HG03571 (cell line): Measurements from ENCODE around the gene H2BW1.
"Not testable (repeated sequence)": the region's sequence is repeated elsewhere in the genome, so short reads cannot be mapped to it uniquely, and the experiment has no call there.

Experiments used
- ATAC-seq: cut with Tn5 transposase; IDR thresholded peaks from one replicate; pipeline ENCODE4 v1.9.1; 2021; ENCODE audit not compliant: unreplicated experiment

The H2BW1 gene, protein sequence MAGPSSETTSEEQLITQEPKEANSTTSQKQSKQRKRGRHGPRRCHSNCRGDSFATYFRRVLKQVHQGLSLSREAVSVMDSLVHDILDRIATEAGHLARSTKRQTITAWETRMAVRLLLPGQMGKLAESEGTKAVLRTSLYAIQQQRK

DNA sequence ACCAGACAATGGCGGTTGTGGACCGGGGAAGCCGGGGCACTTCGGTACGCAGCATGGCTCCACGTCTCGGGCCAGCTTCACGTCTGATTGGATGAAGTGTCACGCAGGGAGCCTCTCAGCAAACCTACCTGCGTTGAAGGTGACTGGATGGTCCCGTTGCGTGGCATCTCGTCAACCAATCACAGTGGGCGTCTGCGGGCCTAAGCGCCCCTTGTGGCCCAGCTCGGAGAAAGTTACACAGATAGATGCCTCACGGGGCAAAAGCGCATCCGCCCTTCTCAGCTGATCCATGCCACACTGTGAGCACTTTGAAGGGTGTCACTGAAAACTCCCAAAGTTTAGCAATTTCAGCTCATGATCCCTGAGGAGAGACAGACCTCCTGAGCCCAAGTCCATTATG is at the start of gene H2BW1:
TSS of gene H2BW1 (minus strand) at position 103 of the 400 bp plus-strand sequence. CDS start 132 bp downstream, outside the sequence.
- ATAC-seq, result no peak

DNA sequence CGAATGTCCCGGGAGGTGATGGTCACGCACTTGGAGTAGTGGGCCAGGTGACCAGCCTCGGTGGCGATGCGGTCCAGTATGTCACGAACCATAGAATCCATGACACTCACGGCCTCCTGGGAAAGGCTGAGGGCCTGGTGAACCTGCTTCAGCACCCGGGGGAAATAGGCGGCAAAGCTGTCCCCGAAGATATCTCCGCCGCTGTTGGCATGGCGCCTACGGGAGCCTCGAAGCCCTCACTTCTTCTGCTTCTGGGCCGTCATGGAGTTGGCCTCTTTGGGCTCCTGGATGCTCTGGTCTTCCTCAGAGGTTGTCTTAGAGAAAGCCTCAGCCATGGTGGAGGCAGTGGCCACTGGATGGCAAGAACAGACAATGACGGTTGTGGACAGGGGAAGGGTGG is 49.1 kb upstream of the H2BW1 start:
- not testable (repeated sequence) for ATAC-seq

DNA sequence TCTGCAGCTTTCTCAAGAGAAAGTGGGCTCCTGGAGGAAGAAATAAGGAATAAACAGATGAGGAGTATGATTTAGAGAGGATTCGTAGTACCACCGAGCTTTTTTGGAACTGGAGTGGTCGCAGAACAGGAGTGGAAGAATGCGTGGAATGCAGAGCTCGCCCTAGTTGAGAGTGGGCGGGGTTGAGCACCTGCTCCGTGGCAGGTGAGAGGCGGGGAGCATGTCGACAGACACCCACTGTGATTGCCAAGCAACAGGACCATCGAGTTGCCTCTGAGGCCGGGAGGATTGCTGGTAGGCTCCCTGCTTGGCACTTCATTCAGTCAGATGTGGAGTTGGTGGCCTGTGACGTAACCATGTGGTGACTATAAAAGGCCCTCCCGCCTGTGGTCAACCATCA is 41.4 kb upstream of the H2BW1 start:
- not testable (repeated sequence) for ATAC-seq

DNA sequence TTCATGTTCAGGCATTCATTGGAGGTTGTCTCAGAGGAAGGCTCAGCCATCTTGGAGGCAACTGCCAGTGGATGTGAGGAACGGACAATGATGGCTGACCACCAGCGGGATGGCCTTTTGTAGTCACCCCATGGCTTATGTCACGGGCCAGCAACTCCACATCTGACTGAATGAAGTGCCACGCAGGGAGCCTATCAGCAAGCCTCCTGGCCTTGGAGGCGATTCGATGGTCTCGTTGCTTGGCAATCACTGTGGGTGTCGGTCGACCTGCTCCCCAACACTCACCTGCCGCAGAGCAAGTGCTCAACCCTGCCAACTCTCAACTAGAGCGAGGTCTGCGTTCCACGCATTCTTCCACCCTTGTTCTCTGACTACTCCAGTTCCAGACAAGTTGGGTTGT is 33.7 kb upstream of the H2BW1 start:
- no peak for ATAC-seq

DNA sequence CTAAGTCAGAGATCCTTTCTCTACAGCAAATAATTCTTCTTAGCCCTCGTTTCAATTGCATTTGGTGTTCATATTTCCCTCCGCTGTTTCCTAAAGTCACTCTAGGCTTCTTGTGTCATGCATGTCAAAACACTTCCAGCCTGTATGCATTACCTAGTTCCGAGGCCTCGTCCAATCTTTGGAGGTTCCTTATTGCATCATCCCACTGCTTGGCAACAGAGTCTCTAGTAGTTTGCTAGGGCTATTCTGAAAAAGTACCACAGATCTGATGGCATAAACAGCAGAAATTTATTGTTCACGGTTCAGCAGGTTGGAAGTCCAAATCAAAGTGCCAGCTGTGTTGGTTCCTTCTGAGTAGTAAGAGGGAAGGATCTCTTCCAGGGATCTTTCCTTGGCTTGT is 32.1 kb upstream of the H2BW1 start:
- no peak for ATAC-seq

DNA sequence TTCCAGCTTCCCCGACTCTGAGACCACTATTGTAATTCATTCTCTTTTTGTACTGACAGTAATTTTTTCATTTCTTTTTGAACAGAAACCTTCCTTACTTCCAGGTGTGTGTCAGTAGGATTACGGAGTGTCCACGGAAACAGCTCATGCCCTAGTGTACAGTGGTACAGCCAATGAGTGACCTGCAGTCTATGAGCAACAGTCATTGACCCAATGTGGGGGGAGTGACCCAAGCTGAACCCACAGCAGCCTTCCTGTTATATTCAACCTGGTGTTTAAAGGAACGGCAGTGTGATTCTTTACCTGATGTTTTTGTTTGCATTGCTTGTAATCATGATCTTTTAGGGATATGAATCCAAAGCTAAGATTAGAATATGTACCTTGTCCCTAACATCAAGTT is 27.5 kb upstream of the H2BW1 start:
- ATAC-seq, result no peak

DNA sequence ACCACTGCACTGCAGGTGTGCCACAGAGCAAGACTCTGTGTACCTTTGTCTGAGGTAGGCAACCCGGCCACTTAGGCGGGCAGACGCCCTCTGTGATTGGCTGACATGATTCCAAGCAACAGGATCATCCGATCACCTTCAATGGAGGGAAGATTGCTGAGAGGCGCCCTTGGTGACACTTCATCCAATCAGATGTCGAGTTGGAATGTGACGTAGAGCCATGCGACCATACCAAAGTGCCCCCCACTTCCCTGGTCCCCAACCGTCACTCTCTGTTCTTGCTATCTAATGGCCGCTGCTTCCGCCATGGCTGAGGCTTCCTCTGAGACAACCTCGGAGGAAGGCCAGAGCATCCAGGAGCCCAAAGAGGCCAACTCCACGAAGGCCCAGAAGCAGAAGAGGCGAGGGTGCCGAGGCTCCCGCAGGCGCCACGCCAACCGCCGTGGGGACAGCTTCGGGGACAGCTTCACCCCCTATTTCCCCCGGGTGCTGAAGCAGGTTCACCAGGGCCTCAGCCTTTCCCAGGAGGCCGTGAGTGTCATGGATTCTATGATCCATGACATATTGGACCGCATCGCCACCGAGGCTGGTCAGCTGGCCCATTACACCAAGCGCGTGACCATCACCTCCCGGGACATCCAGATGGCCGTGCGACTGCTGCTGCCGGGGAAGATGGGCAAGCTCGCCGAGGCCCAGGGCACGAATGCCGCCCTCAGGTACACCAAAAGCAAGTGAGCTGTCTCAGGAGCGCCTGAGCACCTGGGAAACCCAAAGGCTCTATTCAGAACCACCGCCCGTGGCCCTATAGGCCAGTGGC is 26.4 kb upstream of the H2BW1 start, which contains the start of gene H2BW2:
TSS of gene H2BW2 (plus strand) at position 268 of the 817 bp plus-strand sequence. CDS start at position 307, 39 bp downstream.
- ATAC-seq, result no peak

DNA sequence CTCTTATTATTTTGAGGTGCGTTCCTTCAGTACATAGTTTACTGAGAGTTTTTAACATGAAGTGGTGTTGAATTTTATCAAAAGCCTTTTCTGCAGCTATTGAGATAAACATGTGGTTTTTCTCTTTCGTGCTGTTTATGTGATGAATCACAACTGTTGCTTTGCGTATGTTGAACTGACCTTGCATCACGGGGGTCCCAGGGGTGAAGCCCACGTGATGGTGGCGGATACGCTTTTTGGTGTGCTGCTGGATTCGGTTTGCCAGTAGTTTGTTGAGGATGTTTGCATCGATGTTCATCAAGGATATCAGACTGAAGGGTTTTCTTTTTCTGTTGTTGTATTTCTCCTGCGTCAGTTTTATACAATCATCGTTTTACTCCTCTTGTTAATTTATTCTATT is 4.6 kb upstream of the H2BW1 start:
- ATAC-seq, result no peak

DNA sequence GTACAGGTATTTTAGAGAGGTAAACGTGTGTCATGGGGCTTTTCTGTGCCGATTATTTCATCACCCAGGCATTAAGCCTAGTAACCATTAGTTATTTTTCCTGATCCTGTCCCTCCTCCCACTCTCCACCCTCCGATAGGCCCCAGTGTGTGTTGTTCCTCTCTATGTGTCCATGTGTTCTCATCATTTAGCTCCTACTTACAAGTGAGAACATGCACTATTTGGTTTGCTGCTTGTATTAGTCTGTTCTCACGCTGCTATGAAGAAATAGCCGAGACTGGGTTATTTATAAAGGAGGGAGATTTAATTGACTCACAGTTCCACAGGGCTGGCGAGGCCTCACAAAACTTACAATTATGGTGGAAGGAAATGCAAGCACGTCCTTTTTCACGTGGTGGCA is 2.1 kb upstream of the H2BW1 start:
- not testable (repeated sequence) for ATAC-seq

DNA sequence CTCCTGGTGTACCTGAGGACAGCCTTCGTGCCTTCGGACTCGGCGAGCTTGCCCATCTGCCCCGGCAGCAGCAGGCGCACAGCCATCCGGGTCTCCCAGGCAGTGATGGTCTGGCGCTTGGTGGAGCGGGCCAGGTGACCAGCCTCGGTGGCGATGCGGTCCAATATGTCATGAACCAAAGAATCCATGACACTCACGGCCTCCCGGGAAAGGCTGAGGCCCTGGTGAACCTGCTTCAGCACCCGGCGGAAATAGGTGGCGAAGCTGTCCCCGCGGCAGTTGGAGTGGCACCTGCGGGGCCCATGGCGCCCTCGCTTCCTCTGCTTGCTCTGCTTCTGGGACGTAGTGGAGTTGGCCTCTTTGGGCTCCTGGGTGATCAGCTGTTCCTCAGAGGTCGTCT is 350 bp downstream of the H2BW1 start:
- no peak for ATAC-seq

DNA sequence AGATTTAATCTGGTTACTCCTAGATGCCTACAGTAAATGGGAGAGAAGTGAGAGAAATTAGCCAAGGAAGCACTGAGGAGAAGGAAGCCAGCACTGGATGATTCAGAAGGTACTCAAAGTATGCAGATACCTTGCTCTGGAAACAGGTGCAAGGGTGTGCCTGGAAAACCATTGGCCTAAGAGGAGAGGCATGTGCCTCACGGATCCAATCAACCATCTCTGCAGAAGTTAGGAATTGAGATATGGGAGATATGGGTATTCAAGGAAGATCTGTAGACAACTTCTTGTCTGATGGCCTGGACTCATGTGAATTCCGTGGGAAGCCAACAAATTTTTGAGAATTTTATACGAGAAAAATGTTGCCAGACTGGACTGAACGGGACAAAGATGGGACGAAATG is 4.7 kb downstream of the H2BW1 start:
- ATAC-seq, result no peak

DNA sequence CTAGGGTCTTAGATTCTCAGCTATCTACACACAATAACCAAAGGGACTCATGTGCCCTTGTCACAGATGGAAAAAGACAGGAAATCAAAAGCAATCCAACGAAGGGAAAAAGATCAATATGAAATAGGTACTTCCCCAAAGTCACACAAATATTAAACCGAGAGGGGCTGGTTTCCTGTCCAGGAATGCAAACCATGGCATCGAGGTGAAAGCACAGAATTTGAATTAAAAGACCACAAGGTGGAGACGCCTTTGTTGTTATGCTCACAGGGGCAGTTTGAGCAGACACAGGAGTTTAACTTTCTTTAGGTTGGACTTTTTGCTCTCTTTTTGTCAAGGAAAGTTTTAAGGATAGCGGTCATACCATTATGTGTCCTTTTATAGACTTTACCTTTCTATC is 14.3 kb downstream of the H2BW1 start:
- ATAC-seq, result peak; percentile 87

DNA sequence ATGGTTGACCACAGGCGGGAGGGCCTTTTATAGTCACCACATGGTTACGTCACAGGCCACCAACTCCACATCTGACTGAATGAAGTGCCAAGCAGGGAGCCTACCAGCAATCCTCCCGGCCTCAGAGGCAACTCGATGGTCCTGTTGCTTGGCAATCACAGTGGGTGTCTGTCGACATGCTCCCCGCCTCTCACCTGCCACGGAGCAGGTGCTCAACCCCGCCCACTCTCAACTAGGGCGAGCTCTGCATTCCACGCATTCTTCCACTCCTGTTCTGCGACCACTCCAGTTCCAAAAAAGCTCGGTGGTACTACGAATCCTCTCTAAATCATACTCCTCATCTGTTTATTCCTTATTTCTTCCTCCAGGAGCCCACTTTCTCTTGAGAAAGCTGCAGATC is 30.0 kb downstream of the H2BW1 start:
- ATAC-seq, result not testable (repeated sequence)

DNA sequence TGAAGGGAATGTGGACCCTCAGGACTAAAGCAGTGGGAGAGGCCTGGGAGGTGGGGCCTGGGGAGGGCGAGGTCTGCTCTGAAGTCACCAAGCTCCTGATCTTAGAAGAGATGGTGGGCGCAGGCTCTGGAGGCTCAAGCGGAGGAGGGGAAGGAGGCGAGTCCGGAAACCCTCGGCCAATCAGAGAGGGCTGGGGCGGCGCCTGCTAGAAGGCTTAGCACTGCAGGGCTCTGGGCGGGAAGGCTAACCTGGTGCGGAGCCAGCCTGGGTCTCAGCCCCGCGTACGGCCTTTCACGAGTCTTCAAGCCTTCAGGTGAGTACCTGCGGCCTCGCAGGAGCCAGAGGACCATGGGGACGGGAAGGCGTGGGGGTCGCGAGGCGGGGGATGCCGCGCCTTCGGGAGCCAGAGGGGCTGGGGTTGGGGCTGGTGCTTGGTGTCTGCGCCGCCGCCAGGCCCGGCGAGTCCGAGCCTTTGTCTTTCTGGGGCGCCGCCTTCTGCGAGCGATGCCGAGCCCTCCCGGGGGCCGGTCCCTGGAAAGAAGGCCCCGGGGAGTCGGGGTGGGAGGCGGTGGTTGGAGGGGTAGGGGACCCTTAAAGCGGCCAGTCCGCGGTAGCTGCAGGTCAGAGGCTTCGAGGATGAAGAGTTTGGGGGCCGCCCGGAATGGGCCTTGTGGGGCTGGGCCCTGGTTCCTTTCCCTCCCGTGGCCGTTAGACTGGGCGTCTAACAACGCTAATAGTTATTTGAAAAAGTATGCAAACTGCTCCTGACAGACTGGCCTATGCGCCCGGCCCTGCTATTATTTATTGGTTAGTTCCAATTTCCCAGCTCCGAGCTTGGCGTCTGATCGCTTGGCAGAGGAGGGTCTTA is 50.9 kb downstream of the H2BW1 start, which contains the start of gene TMSB15B:
TSS of gene TMSB15B (plus strand) at position 217 of the 868 bp plus-strand sequence.
- ATAC-seq, result peak; percentile 98
